Measurements from ENCODE around the gene NUP50.

The NUP50 gene, protein sequence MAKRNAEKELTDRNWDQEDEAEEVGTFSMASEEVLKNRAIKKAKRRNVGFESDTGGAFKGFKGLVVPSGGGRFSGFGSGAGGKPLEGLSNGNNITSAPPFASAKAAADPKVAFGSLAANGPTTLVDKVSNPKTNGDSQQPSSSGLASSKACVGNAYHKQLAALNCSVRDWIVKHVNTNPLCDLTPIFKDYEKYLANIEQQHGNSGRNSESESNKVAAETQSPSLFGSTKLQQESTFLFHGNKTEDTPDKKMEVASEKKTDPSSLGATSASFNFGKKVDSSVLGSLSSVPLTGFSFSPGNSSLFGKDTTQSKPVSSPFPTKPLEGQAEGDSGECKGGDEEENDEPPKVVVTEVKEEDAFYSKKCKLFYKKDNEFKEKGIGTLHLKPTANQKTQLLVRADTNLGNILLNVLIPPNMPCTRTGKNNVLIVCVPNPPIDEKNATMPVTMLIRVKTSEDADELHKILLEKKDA

DNA sequence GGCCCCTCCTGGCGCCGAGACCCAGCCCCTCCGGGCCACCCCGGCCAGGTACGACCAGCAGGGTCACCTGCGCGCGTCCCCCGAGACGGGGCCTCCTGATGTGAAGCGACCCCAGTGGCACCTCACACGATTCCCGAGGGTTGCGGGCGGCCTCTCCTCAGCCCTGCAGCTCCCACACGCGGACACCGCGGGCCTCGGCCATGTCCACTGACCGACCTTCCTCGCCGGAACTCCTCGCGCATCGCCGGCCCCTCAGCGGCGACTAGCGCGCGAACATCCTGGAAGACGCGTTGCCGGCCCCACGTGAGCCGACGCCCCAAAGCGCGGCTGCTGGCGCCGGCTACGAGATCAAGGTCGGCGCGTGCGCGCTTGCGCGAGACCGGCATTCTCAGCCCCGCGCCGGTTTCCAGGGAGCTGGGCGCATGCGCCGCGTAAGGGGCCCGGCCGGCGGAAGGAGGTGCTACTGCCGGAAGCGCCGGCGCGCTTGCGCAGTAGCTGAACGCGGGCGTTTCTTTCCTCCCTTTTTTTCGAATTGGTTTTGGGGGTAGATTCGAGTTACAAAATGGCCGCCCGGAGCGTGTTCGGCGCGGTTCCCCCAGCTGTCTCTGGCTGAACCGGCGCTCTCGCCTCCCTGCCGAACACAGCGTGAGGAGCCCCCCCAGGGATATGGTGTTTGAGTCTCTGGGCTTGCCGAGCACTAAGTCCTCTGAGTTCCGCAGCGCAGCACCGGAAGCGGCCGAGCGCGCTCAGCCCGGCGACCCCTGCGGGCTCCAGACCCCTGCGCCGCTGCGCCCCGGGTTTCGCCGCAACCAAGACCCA, at the start of gene NUP50:
Gene NUP50 (plus strand): TSS at position 475 of the 819 bp plus-strand sequence. CDS start 4,253 bp downstream, outside the sequence.
- ChIA-PET CTCF (no interaction called here), POLR2A (interaction anchor here (0.5 to 1.7 kb wide), 27 partner anchors 10 to 236 kb away, joined by 3 to 16 read pairs (median 4); no protein-coding TSS in a partner anchor)
- peak; percentile 99 for DNase-seq (ENCODE audit: extremely low spot score)
- TF ChIP-seq FOXK2 (IDR thresholded peaks at IDR 0.05) (no peak), CTBP1 (IDR thresholded peaks at IDR 0.05; ENCODE audit: borderline replicate concordance) (no peak), LEF1 (IDR thresholded peaks at IDR 0.05; ENCODE audit: borderline replicate concordance) (0 out of 2 replicates have a peak, but pooled peaks have one; percentile 15), ELF4 (IDR thresholded peaks at IDR 0.05) (peak; percentile 13; the same call in 1 of the 2 replicates), ARNT (IDR thresholded peaks at IDR 0.05) (no peak), NFRKB (IDR thresholded peaks at IDR 0.05) (no peak), TARDBP (IDR thresholded peaks at IDR 0.05) (no peak), SUZ12 (IDR thresholded peaks at IDR 0.05) (no peak), FOXM1 (IDR thresholded peaks at IDR 0.05; ENCODE audit: borderline replicate concordance) (no peak), HDGF (IDR thresholded peaks at IDR 0.05; ENCODE audit: borderline replicate concordance) (peak; percentile 50; the same call in 1 of the 2 replicates), FOXA1 (IDR thresholded peaks at IDR 0.05) (no peak), BHLHE40 (IDR thresholded peaks at IDR 0.05; ENCODE audit: borderline replicate concordance) (no peak), SP1 (IDR thresholded peaks at IDR 0.05) (no peak), L3MBTL2 (conservative IDR thresholded peaks at IDR 0.05) (peak; percentile 94), ZNF384 (IDR thresholded peaks at IDR 0.05) (no peak)
- TF ChIP-seq, protein P1, sequence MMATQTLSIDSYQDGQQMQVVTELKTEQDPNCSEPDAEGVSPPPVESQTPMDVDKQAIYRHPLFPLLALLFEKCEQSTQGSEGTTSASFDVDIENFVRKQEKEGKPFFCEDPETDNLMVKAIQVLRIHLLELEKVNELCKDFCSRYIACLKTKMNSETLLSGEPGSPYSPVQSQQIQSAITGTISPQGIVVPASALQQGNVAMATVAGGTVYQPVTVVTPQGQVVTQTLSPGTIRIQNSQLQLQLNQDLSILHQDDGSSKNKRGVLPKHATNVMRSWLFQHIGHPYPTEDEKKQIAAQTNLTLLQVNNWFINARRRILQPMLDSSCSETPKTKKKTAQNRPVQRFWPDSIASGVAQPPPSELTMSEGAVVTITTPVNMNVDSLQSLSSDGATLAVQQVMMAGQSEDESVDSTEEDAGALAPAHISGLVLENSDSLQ (IDR thresholded peaks at IDR 0.05), result no peak

DNA sequence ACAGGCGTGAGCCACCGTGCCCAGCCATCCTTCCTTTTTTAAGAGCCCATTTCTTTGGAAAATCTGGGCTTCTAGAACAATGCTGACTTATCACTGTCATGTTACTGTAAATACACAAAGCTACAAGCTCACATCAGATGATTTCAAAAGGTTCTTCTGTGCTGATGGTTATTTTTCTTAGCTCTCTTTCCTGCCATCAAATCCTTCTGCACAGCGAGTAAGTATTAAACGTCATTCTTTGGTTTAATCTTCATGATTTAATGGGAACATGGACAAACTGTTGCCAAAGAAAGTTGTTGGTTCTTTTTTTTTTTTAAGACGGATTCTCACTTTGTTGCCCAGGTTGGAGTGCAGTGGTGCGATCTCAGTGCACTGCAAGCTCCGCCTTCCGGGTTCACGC, 43.3 kb upstream of the NUP50 start:
- TF ChIP-seq, protein P1 (IDR thresholded peaks at IDR 0.05), result no peak
- TF ChIP-seq FOXM1 (IDR thresholded peaks at IDR 0.05; ENCODE audit: borderline replicate concordance) (no peak), ZNF384 (IDR thresholded peaks at IDR 0.05) (no peak), ELF4 (IDR thresholded peaks at IDR 0.05) (no peak), HDGF (IDR thresholded peaks at IDR 0.05; ENCODE audit: borderline replicate concordance) (no peak), CTBP1 (IDR thresholded peaks at IDR 0.05; ENCODE audit: borderline replicate concordance) (no peak), FOXA1 (IDR thresholded peaks at IDR 0.05) (no peak), NFRKB (IDR thresholded peaks at IDR 0.05) (no peak), LEF1 (IDR thresholded peaks at IDR 0.05; ENCODE audit: borderline replicate concordance) (no peak), SUZ12 (IDR thresholded peaks at IDR 0.05) (no peak), ARNT (IDR thresholded peaks at IDR 0.05) (no peak), L3MBTL2 (conservative IDR thresholded peaks at IDR 0.05) (no peak), SP1 (IDR thresholded peaks at IDR 0.05) (no peak), BHLHE40 (IDR thresholded peaks at IDR 0.05; ENCODE audit: borderline replicate concordance) (no peak), FOXK2 (IDR thresholded peaks at IDR 0.05) (no peak), TARDBP (IDR thresholded peaks at IDR 0.05) (no peak)
- ChIA-PET CTCF (interaction anchor here (0.5 kb wide), 1 partner anchor 92 kb away, joined by 3 read pairs; no protein-coding TSS in a partner anchor), POLR2A (interaction anchor here (0.8 kb wide), 1 partner anchor 43 kb away, joined by 3 read pairs; the partner anchor contains the start of gene NUP50)
- no peak for DNase-seq (ENCODE audit: extremely low spot score)

DNA sequence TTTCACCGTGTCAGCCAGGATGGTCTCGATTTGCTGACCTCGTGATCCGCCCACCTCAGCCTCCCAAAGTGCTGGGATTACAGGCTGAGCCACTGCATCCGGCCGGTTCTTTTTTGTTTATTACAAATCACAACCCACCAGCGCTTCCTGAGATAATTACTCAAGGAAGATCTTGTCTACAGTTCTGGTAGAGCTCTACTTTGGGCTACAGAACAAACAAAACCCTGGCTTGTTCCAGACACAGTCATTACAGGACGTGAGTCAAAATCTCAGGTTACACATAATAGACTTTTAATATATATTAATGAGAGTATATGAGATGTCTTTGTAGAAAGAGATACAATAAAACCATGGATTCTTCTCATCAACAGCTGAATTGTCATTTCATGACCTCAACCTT, 42.8 kb upstream of the NUP50 start:
- POLR2A ChIA-PET, result interaction anchor here (0.8 kb wide), 1 partner anchor 43 kb away, joined by 3 read pairs; the partner anchor contains the start of gene NUP50
- no peak for DNase-seq (ENCODE audit: extremely low spot score)
- CTCF ChIA-PET, result interaction anchor here (0.5 kb wide), 1 partner anchor 91 kb away, joined by 3 read pairs; no protein-coding TSS in a partner anchor
- TF ChIP-seq ELF4 (IDR thresholded peaks at IDR 0.05) (no peak), HDGF (IDR thresholded peaks at IDR 0.05; ENCODE audit: borderline replicate concordance) (no peak), FOXK2 (IDR thresholded peaks at IDR 0.05) (no peak), NFRKB (IDR thresholded peaks at IDR 0.05) (no peak), FOXM1 (IDR thresholded peaks at IDR 0.05; ENCODE audit: borderline replicate concordance) (no peak), L3MBTL2 (conservative IDR thresholded peaks at IDR 0.05) (no peak), ARNT (IDR thresholded peaks at IDR 0.05) (no peak), ZNF384 (IDR thresholded peaks at IDR 0.05) (no peak), TARDBP (IDR thresholded peaks at IDR 0.05) (no peak), SP1 (IDR thresholded peaks at IDR 0.05) (no peak), LEF1 (IDR thresholded peaks at IDR 0.05; ENCODE audit: borderline replicate concordance) (no peak)

DNA sequence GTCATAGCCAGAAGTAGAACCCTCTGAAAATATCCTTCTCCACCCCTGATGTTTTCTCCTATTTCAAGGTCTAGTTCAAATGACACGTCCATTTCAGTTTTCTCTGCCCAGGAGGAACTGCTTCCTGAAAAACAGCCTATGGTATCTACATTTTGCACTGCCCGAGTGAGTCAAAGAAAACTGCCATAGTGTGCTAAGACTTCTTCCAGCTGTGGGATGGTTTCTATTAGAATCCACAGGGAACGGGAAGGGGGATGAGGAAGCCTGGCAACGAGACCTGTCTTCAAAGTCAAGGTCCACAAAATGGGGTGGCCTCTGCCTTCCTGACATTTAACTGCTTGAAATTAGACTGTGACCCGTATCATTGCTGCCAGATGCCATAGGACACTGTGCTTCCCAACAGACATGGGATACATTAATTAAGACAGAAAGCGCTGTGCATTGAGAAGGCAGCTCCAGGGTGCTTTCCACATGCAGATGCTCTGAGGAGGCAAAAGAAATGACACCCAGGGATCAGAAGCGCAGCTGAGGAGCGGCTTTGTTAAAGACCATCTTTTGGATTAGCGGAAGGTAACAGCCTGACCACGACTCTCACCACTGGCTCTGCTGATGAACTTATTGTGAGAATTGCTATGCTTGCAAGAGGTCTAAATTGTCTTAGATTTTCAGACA, 39.4 kb upstream of the NUP50 start:
- POLR2A ChIA-PET, result interaction anchor here (1.4 kb wide), 1 partner anchor 39 kb away, joined by 4 read pairs; the partner anchor contains the start of gene NUP50
- TF ChIP-seq BHLHE40 (IDR thresholded peaks at IDR 0.05; ENCODE audit: borderline replicate concordance), result no peak
- TF ChIP-seq SUZ12 (IDR thresholded peaks at IDR 0.05), result no peak
- TF ChIP-seq FOXK2 (IDR thresholded peaks at IDR 0.05), result no peak
- no peak for TF ChIP-seq SP1 (IDR thresholded peaks at IDR 0.05)
- no peak for TF ChIP-seq CTBP1 (IDR thresholded peaks at IDR 0.05; ENCODE audit: borderline replicate concordance)
- TF ChIP-seq FOXA1 (IDR thresholded peaks at IDR 0.05), result no peak
- no peak for TF ChIP-seq NFRKB (IDR thresholded peaks at IDR 0.05)
- no peak for TF ChIP-seq LEF1 (IDR thresholded peaks at IDR 0.05; ENCODE audit: borderline replicate concordance)
- TF ChIP-seq ZNF384 (IDR thresholded peaks at IDR 0.05), result no peak
- TF ChIP-seq FOXM1 (IDR thresholded peaks at IDR 0.05; ENCODE audit: borderline replicate concordance), result no peak
- no peak for TF ChIP-seq TARDBP (IDR thresholded peaks at IDR 0.05)
- TF ChIP-seq L3MBTL2 (conservative IDR thresholded peaks at IDR 0.05), result no peak
- TF ChIP-seq HDGF (IDR thresholded peaks at IDR 0.05; ENCODE audit: borderline replicate concordance), result no peak
- no peak for TF ChIP-seq ELF4 (IDR thresholded peaks at IDR 0.05)
- no peak for TF ChIP-seq ARNT (IDR thresholded peaks at IDR 0.05)
- TF ChIP-seq, protein P1 (IDR thresholded peaks at IDR 0.05), result no peak
- no peak for DNase-seq (ENCODE audit: extremely low spot score)
- CTCF ChIA-PET, result no interaction called here
